ENCODE measurements around the gene PAX5.

PAX5 gene

GRCh38 chr9:36881743-36882441, 152.2 kb downstream of the PAX5 start:
- H3K36me3 ChIP-seq (replicated peaks; ENCODE audit: insufficient read depth, low read length) = no peaks in the 10 kb centered on the region
- H3K79me2 ChIP-seq (ENCODE audit: low read length) = no peaks in the 10 kb centered on the region
- H3K4me2 ChIP-seq (ENCODE audit: low read depth, low read length) = no peak overlapping the region
- no peak for DNase-seq
- H3K9ac ChIP-seq (ENCODE audit: low read length) = no peak overlapping the region
- H3K9me2 ChIP-seq (replicated peaks; ENCODE audit: insufficient read depth, low read length) = no peaks in the 10 kb centered on the region
- H3K27ac ChIP-seq (ENCODE audit: low read length) = no peak overlapping the region
- TF ChIP-seq EZH2 (optimal IDR thresholded peaks at IDR 0.05; ENCODE audit: low read depth, low read length) (no peak), EZH2phosphoT487 (IDR thresholded peaks at IDR 0.05; ENCODE audit: low read length) (no peak)
- TF ChIP-seq, protein P1, sequence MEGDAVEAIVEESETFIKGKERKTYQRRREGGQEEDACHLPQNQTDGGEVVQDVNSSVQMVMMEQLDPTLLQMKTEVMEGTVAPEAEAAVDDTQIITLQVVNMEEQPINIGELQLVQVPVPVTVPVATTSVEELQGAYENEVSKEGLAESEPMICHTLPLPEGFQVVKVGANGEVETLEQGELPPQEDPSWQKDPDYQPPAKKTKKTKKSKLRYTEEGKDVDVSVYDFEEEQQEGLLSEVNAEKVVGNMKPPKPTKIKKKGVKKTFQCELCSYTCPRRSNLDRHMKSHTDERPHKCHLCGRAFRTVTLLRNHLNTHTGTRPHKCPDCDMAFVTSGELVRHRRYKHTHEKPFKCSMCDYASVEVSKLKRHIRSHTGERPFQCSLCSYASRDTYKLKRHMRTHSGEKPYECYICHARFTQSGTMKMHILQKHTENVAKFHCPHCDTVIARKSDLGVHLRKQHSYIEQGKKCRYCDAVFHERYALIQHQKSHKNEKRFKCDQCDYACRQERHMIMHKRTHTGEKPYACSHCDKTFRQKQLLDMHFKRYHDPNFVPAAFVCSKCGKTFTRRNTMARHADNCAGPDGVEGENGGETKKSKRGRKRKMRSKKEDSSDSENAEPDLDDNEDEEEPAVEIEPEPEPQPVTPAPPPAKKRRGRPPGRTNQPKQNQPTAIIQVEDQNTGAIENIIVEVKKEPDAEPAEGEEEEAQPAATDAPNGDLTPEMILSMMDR (IDR thresholded peaks at IDR 0.05; ENCODE audit: low read length) = no peak
- H3K4me1 ChIP-seq (ENCODE audit: low read length) = no peaks in the 10 kb centered on the region
- no peaks in the 10 kb centered on the region for H3F3A ChIP-seq (ENCODE audit: insufficient read depth, low read length)
- H3K4me3 ChIP-seq (ENCODE audit: low read length) = no peak overlapping the region
- H2AFZ ChIP-seq (ENCODE audit: low read length) = no peak overlapping the region
- no peaks in the 10 kb centered on the region for H4K20me1 ChIP-seq (ENCODE audit: insufficient read depth, low read length)
- no peaks in the 10 kb centered on the region for H3K9me3 ChIP-seq (replicated peaks; ENCODE audit: insufficient read depth, low read length)
- no peaks in the 10 kb centered on the region for H3K27me3 ChIP-seq (replicated peaks; ENCODE audit: insufficient read depth, low read length)

DNA sequence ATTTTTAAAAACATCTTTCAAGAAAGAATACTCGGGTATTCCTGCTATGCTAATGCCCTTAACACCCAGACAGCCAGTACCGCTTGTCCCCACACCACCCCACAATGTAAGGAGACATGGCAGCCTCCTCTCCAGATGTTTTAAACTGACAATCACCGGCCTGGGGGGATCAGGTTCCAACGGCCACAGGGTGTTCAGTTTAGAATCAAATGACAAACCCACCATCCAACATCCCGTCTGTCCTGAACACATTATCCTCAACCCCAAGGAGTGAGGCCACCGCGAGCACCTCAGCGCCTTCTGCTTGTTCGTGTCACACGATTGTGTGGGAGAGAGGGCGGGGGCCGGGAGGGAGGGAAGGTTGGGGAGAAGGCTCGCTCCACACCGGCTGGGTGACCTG, 152.8 kb downstream of the PAX5 start:
- no peaks in the 10 kb centered on the region for H3K4me1 ChIP-seq (ENCODE audit: low read length)
- H3K9me3 ChIP-seq (replicated peaks; ENCODE audit: insufficient read depth, low read length) = no peaks in the 10 kb centered on the region
- no peak overlapping the region for H2AFZ ChIP-seq (ENCODE audit: low read length)
- no peaks in the 10 kb centered on the region for H4K20me1 ChIP-seq (ENCODE audit: insufficient read depth, low read length)
- no peaks in the 10 kb centered on the region for H3K27me3 ChIP-seq (replicated peaks; ENCODE audit: insufficient read depth, low read length)
- no peaks in the 10 kb centered on the region for H3K9me2 ChIP-seq (replicated peaks; ENCODE audit: insufficient read depth, low read length)
- no peaks in the 10 kb centered on the region for H3K36me3 ChIP-seq (replicated peaks; ENCODE audit: insufficient read depth, low read length)
- H3K4me2 ChIP-seq (ENCODE audit: low read depth, low read length) = no peak overlapping the region
- no peaks in the 10 kb centered on the region for H3F3A ChIP-seq (ENCODE audit: insufficient read depth, low read length)
- no peak for DNase-seq
- H3K9ac ChIP-seq (ENCODE audit: low read length) = no peak overlapping the region
- no peak overlapping the region for H3K27ac ChIP-seq (ENCODE audit: low read length)
- TF ChIP-seq, protein P1 (IDR thresholded peaks at IDR 0.05; ENCODE audit: low read length) = no peak
- no peak for TF ChIP-seq EZH2phosphoT487 (IDR thresholded peaks at IDR 0.05; ENCODE audit: low read length)
- no peak for TF ChIP-seq EZH2 (optimal IDR thresholded peaks at IDR 0.05; ENCODE audit: low read depth, low read length)
- H3K79me2 ChIP-seq (ENCODE audit: low read length) = no peaks in the 10 kb centered on the region
- no peak overlapping the region for H3K4me3 ChIP-seq (ENCODE audit: low read length)

DNA sequence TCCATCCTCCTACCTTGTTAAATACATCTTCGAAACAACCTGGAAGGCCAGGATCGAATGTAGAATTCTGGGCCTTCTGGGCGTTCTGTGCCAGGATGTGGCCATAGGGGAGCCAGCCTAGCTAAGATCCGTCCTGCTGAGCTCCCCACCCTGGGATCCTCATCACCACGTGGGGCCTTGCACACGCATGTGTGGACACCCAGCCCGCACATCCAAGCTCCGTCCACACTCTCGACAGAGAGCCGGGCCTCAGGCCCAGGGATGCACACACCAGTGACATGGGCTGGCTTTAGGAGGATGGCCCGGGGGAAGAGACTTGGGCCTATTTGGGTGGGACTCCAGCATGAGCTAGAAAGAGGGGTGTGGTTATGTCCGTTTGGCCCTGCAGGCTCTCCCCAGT, 154.0 kb downstream of the PAX5 start:
- Histone ChIP-seq H3K4me1 (ENCODE audit: low read length) (no peaks in the 10 kb centered on the region), H3F3A (ENCODE audit: insufficient read depth, low read length) (no peaks in the 10 kb centered on the region), H3K79me2 (ENCODE audit: low read length) (no peaks in the 10 kb centered on the region), H2AFZ (ENCODE audit: low read length) (no peak overlapping the region), H3K9me3 (replicated peaks; ENCODE audit: insufficient read depth, low read length) (no peaks in the 10 kb centered on the region), H4K20me1 (ENCODE audit: insufficient read depth, low read length) (no peaks in the 10 kb centered on the region), H3K4me3 (ENCODE audit: low read length) (no peak overlapping the region), H3K4me2 (ENCODE audit: low read depth, low read length) (no peak overlapping the region), H3K27me3 (replicated peaks; ENCODE audit: insufficient read depth, low read length) (no peaks in the 10 kb centered on the region), H3K9me2 (replicated peaks; ENCODE audit: insufficient read depth, low read length) (no peaks in the 10 kb centered on the region), H3K36me3 (replicated peaks; ENCODE audit: insufficient read depth, low read length) (no peaks in the 10 kb centered on the region), H3K9ac (ENCODE audit: low read length) (no peak overlapping the region), H3K27ac (ENCODE audit: low read length) (no peak overlapping the region)
- DNase-seq = no peak
- TF ChIP-seq, protein P1 (IDR thresholded peaks at IDR 0.05; ENCODE audit: low read length) = no peak
- TF ChIP-seq EZH2phosphoT487 (IDR thresholded peaks at IDR 0.05; ENCODE audit: low read length) = no peak
- no peak for TF ChIP-seq EZH2 (optimal IDR thresholded peaks at IDR 0.05; ENCODE audit: low read depth, low read length)
